ENCODE results near the gene TXNRD2.

TXNRD2 gene

DNA sequence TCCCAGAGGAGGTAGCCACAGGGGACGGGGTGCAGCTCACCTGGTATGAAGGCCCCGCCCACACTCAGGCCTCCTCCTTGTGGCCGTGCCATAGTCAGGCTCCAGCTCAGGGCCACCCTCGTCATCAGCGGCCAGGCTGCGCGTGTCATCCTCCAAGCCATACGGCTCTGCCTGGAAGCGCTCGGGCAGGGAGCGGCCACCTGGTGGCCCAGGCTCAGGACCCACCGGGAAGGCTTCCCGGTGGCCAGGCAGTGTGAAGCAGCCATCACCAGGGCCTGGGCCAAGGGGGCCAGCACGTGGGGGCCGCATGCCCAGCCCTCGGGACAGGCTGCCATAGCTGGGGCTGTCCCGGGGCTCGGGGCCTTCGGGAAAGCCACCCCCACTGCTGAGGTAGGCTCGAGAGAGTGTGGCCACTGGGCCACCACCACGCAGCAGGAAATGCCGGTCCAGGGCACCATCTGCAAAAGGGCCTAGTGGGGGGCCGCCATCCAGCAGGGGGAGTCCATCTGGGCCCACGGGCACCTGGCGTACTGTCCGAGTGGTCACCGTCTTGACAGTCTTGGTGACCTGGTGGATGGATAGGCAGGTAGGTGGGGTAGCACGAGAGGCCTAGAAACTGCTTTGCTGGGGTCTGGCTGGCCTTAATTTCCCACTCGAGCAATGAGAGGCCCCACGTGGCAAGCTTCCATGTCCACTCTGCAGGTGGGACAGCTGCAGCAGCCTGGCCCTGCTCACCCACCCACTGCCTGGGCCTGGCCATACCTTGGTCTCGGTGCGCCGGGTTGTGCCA is 39.7 kb upstream of the TXNRD2 start:
- Histone ChIP-seq H3K36me3 (replicated peaks; ENCODE audit: low read depth, low read length) (no peaks in the 10 kb centered on the region), H3K79me2 (ENCODE audit: low read length) (no peaks in the 10 kb centered on the region), H3K4me3 (ENCODE audit: low read length) (no peak overlapping the region), H2AFZ (ENCODE audit: low read depth, low read length) (no peak overlapping the region), H3K9me3 (ENCODE audit: insufficient read depth, low read length) (no peaks in the 10 kb centered on the region), H3K9ac (ENCODE audit: low read length) (no peak overlapping the region), H3K27me3 (ENCODE audit: low read depth, low read length) (no peaks in the 10 kb centered on the region), H3K4me2 (ENCODE audit: low read length) (no peak overlapping the region), H4K20me1 (ENCODE audit: insufficient read depth, low read length) (no peaks in the 10 kb centered on the region), H3K27ac (ENCODE audit: low read length) (no peak overlapping the region), H3K4me1 (ENCODE audit: low read length) (peaks cover 3% of the 10 kb centered on the region; the same call in 1 of the 2 replicates)
- TF ChIP-seq, protein P1, sequence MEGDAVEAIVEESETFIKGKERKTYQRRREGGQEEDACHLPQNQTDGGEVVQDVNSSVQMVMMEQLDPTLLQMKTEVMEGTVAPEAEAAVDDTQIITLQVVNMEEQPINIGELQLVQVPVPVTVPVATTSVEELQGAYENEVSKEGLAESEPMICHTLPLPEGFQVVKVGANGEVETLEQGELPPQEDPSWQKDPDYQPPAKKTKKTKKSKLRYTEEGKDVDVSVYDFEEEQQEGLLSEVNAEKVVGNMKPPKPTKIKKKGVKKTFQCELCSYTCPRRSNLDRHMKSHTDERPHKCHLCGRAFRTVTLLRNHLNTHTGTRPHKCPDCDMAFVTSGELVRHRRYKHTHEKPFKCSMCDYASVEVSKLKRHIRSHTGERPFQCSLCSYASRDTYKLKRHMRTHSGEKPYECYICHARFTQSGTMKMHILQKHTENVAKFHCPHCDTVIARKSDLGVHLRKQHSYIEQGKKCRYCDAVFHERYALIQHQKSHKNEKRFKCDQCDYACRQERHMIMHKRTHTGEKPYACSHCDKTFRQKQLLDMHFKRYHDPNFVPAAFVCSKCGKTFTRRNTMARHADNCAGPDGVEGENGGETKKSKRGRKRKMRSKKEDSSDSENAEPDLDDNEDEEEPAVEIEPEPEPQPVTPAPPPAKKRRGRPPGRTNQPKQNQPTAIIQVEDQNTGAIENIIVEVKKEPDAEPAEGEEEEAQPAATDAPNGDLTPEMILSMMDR (IDR thresholded peaks at IDR 0.05; ENCODE audit: low read depth, low read length) = no peak
- no peak for TF ChIP-seq EZH2phosphoT487 (IDR thresholded peaks at IDR 0.05; ENCODE audit: low read depth)

GRCh38 chr22:19980766-19981165 is 39.1 kb upstream of the TXNRD2 start:
- Histone ChIP-seq H3K4me2 (ENCODE audit: low read length) (no peak overlapping the region), H3K36me3 (replicated peaks; ENCODE audit: low read depth, low read length) (no peaks in the 10 kb centered on the region), H2AFZ (ENCODE audit: low read depth, low read length) (no peak overlapping the region), H3K27me3 (ENCODE audit: low read depth, low read length) (no peaks in the 10 kb centered on the region), H3K4me3 (ENCODE audit: low read length) (no peak overlapping the region), H4K20me1 (ENCODE audit: insufficient read depth, low read length) (no peaks in the 10 kb centered on the region), H3K4me1 (ENCODE audit: low read length) (peaks cover 3% of the 10 kb centered on the region; the same call in 1 of the 2 replicates), H3K9ac (ENCODE audit: low read length) (no peak overlapping the region), H3K9me3 (ENCODE audit: insufficient read depth, low read length) (no peaks in the 10 kb centered on the region), H3K27ac (ENCODE audit: low read length) (no peak overlapping the region), H3K79me2 (ENCODE audit: low read length) (no peaks in the 10 kb centered on the region)
- no peak for TF ChIP-seq EZH2phosphoT487 (IDR thresholded peaks at IDR 0.05; ENCODE audit: low read depth)
- TF ChIP-seq, protein P1 (IDR thresholded peaks at IDR 0.05; ENCODE audit: low read depth, low read length) = no peak

- no peak overlapping the region for H3K9ac ChIP-seq (ENCODE audit: low read length)
- H3K9me3 ChIP-seq (ENCODE audit: insufficient read depth, low read length) = no peaks in the 10 kb centered on the region
- H3K79me2 ChIP-seq (ENCODE audit: low read length) = no peaks in the 10 kb centered on the region
- no peaks in the 10 kb centered on the region for H3K27me3 ChIP-seq (ENCODE audit: low read depth, low read length)
- no peaks in the 10 kb centered on the region for H3K36me3 ChIP-seq (replicated peaks; ENCODE audit: low read depth, low read length)
- no peaks in the 10 kb centered on the region for H4K20me1 ChIP-seq (ENCODE audit: insufficient read depth, low read length)
- H2AFZ ChIP-seq (ENCODE audit: low read depth, low read length) = no peak overlapping the region
- H3K4me2 ChIP-seq (ENCODE audit: low read length) = no peak overlapping the region
- peaks cover 6% of the 10 kb centered on the region; the same call in 1 of the 2 replicates for H3K4me1 ChIP-seq (ENCODE audit: low read length)
- no peak for TF ChIP-seq EZH2phosphoT487 (IDR thresholded peaks at IDR 0.05; ENCODE audit: low read depth)
- TF ChIP-seq, protein P1 (IDR thresholded peaks at IDR 0.05; ENCODE audit: low read depth, low read length) = no peak
- no peak overlapping the region for H3K27ac ChIP-seq (ENCODE audit: low read length)
- no peak overlapping the region for H3K4me3 ChIP-seq (ENCODE audit: low read length)
Observed at GRCh38 chr22:19979712-19980493, 38.3 kb upstream of the TXNRD2 start.

- no peak overlapping the region for H2AFZ ChIP-seq (ENCODE audit: low read depth, low read length)
- H3K36me3 ChIP-seq (replicated peaks; ENCODE audit: low read depth, low read length) = no peaks in the 10 kb centered on the region
- H4K20me1 ChIP-seq (ENCODE audit: insufficient read depth, low read length) = no peaks in the 10 kb centered on the region
Observed at GRCh38 chr22:19978748-19979147, 37.1 kb upstream of the TXNRD2 start.

More at GRCh38 chr22:19978748-19979147, 37.1 kb upstream of the TXNRD2 start:
- Histone ChIP-seq H3K4me1 (ENCODE audit: low read length) (peaks cover 3% of the 10 kb centered on the region; the same call in 1 of the 2 replicates), H3K79me2 (ENCODE audit: low read length) (no peaks in the 10 kb centered on the region), H3K27me3 (ENCODE audit: low read depth, low read length) (no peaks in the 10 kb centered on the region), H3K27ac (ENCODE audit: low read length) (no peak overlapping the region), H3K4me2 (ENCODE audit: low read length) (no peak overlapping the region), H3K4me3 (ENCODE audit: low read length) (no peak overlapping the region), H3K9me3 (ENCODE audit: insufficient read depth, low read length) (no peaks in the 10 kb centered on the region), H3K9ac (ENCODE audit: low read length) (no peak overlapping the region)
- TF ChIP-seq EZH2phosphoT487 (IDR thresholded peaks at IDR 0.05; ENCODE audit: low read depth) = no peak
